Activated CD8-positive, alpha-beta memory T cell treated with anti-CD3 and anti-CD28 coated beads, Interleukin-2, amount 50 U/mL, for 4 hours (primary cell): ENCODE measurements around the gene MBD3.
"Not testable (repeated sequence)": the region's sequence is repeated elsewhere in the genome, so short reads cannot be mapped to it uniquely, and the experiment has no call there.

ENCODE experiments used
- DNase-seq: peaks from one replicate; pipeline ENCODE4 v3.0.0-alpha.2; 2020

Gene MBD3

GRCh38 chr19:1592755-1593500 is at the start of gene MBD3:
MBD3 (minus strand) TSS chr19:1592865; CDS start chr19:1592631, 234 bp downstream.
- DNase-seq = peak; percentile 88

- not testable (repeated sequence) for DNase-seq
Measured at GRCh38 chr19:1640893-1641448, 48.3 kb upstream of the MBD3 start.

DNA sequence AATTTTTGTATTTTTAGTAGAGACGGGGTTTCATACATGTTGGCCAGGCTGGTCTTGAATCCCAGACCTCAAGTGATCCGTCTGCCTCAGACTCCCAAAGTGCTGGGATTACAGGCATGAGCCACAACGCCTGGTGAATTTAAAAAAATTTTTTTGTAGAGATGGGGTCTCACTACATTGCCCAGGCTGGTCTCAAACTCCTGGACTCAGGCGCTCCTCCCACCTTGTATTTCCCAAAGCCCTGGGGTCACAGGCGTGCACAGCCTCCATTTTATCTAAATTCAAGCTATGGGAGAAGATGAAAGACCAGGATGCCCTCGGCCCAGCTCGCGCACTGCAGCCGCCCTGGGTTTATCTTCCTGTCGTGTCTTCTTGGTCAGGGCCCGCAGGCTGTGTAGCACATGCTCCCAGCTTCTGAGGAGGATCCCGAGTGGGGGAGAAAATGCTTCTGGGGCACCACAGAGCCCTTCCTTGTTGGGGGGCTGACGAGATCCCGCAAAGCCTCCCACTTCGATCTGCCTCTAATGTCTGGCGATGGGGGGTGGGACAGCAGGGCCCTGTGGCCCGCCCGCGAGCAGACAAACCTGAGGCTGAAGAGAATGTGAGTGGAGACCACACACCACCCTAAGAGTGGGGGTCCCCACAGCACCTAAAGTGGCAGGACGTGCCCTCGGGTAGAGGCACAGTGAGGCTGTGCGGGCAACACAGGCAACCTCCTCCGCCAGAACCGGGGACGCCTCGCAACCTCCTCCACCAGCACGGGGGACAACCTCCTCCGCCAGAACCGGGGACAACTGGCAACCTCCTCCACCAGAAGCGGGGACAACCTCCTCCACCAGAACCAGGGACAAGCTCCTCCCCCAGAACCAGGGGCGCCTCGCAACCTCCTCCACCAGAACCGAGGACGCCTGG is 43.9 kb upstream of the MBD3 start:
- no peak for DNase-seq

DNA sequence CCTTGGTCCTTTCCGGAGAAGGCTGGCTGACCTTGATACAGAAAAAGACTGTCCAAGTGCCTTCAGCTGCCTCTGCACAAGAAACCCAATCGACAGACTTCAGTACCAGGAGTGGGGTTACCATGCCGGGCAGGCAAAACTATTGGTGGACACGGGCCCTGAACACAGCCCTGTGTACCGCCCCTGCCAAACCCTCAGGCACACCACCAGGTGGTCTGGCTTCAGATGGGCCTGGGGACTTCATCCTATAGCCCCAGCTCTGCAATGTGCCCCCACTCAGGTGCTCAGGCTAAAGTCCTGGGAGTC is 42.2 kb upstream of the MBD3 start:
- DNase-seq = no peak

GRCh38 chr19:1634242-1634937 is 41.7 kb upstream of the MBD3 start:
- no peak for DNase-seq

DNA sequence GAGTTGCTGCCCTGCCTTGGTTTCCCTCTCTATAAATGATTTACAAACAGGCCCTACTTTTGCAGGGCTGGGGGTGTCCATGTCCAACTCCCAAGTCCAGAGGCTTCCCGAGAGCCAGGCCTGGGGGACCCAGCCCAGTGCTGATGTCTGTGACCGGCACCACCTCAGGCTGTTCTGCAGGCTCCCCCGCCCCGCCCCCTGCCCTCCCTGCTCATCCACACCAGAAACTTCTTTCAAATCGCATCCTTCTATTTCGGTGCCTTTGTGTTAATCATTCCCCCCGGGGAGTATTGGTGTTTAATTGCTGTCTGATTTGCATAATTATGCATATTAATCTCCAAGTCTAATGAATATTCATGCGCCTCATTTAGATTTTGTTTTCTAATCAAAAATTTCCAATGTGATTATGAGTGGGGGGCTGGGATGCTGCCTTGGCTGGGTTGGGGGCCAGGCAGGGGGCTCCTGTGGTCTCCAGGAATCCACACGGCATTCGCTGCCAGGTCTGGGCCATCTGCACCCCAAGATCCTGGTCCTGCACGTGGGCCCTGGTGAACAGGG is 40.7 kb upstream of the MBD3 start:
- no peak for DNase-seq

DNA sequence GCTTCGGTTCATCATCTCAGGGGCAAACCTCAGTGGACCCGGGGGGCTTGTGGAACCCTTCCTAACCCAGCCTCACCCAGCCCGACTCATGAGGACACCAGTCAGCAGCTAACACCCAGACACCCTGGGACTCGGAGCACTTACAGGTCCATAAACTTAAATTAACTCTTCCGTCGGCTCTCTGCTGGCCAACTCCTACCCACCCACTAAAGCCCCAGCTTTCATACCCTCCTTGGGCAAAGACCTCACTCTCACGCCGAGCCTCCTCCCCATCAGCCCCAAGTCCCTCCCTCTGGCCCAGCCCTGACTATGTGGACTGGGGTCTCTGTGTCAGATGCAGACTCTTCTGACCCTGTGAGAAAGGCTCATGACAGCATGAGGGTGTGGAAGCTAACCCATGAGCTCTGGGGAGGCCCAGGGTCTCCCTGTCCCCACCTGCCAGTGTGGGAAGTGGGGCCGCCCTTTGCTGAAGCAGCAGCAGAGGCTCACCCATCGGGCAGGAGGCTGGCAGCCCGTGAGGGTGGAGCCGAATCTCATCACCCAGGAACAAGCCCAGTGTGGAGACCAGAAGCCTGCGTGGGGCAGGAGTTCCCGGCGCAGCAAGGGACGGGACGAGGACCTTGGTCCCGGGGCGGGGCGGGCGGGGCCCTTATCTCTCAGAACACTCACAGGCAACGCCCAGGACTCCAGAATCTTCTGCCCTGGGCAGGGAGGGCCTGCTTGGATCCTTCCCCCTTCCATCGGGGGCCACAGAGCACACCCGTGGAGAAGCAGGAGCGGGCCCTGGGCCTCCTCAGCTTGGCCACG is 40.0 kb upstream of the MBD3 start:
- DNase-seq = no peak

DNA sequence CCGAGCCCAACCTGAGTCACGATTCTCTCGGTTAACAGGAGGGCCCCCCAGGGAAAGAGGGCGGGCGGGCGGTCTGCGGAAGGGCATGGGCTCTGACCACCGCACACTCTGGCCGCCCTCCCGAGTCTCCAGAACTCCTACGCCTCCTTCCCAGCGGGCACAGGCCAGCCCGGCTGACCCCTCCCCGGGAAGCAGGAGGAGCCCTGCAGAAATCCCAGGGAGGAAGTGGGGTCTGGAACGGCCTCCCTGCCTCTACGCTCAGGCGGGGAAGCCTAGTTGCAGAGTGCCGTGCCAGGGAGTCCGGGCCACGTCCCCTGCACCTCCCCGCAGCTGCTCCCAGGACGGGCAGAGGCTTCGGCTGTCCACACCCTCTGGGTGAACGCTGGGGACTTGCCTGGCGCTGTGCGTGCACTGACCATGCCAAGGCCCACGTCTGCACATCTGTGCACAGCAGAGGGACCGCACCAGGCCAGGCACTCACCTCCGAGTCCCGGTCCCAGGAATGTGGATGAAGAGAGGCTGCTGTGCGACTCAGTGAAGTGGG is 39.0 kb upstream of the MBD3 start:
- no peak for DNase-seq

DNA sequence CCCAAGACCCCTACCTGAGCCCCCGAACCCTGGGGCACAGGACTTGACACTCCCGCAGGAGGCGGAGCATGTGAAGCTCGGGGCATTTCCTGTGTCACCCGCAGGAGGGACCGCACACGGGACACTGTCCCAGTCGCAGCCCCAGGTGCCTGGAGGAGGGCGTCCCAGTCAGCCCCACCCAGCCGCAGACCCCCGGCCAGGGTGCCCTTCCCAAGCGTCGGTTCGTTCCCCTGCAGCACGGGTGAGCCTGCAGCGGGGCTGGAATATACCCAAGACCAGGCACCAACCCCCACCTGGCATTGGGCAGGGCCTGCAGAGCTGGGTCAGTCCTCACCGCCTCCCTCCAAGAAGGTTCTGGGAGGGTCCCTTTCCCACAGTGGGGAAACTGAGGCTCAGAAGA is 38.1 kb upstream of the MBD3 start:
- no peak for DNase-seq

GRCh38 chr19:1630012-1630411 is 37.3 kb upstream of the MBD3 start:
- DNase-seq = no peak

DNA sequence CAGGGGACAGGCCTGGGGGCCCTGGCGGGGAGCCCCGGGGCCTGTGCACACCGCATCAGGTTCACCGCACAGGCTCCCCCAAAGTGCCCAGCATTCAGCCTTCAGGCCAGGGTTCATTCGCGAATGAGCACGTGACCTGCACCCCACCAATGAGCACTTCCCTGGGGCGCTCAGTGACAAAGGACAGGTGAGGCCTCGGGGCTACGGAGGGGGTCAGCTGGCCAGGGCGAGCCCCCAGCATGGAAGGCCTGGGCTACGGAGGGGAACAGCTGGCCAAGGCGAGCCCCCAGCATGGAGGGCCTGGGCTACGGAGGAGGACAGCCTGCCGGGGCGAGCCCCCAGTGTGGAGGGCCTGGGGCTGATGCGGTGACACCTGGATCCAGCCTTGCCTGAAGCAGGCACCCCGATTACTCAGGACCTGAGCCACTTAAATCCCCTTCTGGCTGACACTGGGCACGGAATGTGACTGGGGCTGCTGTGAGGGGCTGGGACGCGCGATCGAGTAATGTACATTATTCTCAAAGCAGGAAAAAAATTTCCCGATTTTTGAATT is 36.7 kb upstream of the MBD3 start:
- DNase-seq = no peak

DNA sequence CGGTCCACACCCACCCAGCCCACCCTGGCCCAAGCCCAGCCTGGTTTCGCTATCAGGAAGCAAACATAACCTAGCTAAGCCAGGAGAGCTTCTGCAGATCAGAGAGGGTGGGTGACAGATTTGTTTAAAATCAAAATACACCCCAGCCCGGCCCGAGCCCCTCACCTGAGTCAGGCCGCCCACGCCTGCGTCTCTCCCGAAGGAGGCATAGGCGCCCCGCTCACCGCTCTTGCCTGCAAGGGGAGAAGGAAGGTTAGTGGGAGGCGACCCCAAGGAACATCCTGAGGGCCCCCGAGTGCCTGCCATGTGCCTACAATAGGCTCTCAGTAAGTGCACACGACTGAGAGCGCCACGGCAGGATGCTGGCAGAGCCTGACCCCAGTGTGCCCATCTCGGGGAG is 34.5 kb upstream of the MBD3 start:
- DNase-seq = no peak

GRCh38 chr19:1626417-1627010 is 33.8 kb upstream of the MBD3 start:
- DNase-seq = no peak

DNA sequence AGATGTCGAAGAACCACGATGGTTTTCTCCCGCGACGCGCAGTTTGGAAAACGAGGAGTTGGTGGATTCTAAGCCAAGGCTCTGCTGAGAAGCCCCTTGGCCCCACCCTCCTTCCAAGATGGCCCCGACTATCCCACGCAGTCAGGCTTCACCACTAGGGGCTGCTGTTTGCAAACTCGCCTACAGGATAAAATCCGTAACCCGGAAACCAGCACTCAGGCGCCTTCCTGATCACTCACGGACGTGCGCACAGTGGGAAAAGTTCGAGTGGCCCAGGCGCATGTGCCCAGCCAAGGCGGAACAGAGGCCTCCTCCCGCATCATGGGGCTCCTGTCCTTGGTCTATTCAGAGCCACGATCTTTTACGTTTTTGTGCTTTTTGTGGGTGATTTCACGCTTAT is 31.8 kb upstream of the MBD3 start:
- peak; percentile 56 for DNase-seq

DNA sequence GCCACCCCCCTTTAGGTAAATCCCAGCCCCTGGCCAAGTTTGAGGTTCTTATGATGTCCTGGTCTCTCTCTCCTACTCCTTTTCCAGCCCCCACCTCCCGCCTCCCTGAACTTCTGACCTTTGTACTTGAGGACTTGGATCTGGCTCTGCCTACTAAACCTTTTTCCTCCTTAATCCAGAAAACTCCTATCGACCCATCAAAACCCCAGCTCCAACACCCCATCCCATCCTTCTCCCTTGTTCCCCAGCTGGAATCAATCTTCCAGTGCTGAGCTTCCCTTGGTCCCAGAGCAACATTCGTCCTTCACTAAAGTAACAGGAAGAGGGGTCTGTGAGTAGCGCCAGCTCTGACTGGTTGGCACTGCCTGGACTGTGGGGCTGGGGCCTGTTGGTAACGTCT is 29.9 kb upstream of the MBD3 start:
- no peak for DNase-seq

DNA sequence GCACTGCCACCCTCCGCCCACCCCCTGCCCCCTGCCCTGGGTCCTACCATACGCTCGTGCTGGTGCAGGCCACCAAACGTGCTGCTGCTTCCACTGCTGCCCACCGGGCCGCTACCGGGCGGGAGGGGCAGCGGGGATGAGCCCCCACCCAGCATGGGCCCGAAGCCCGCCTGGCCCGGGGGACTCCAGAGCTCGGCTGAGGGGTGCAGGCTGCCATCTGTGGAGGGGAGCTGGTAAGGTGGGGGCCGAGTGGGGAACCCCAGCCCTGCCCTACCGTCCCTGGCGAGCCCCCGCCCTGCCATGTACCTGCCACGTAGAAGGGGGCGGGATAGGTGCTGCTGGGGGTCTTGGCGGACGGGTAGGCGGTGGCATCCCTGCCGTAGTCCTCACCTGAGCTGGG is 29.3 kb upstream of the MBD3 start:
- no peak for DNase-seq

DNA sequence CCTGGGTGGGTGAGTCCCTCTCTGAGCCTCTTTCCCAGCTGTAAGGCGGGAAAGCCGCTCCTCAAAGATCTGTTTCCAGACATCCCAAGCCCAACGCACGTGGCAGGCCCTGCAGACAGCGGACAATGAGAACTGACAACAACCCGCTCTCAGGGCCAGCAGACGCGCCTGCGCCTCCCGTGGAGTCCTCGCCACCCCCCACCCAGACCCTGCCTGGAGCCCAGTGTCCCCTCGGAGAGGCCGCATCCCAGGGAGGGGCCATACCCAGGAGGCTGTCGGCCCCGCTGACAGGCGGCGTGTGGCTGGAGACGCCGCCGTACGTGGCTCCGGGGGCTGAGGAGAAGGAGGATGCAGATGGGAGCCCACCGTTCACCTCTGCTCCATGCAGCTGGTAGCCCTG is 28.9 kb upstream of the MBD3 start:
- DNase-seq = no peak

- DNase-seq = no peak
Measured at GRCh38 chr19:1621021-1621420, 28.4 kb upstream of the MBD3 start.

DNA sequence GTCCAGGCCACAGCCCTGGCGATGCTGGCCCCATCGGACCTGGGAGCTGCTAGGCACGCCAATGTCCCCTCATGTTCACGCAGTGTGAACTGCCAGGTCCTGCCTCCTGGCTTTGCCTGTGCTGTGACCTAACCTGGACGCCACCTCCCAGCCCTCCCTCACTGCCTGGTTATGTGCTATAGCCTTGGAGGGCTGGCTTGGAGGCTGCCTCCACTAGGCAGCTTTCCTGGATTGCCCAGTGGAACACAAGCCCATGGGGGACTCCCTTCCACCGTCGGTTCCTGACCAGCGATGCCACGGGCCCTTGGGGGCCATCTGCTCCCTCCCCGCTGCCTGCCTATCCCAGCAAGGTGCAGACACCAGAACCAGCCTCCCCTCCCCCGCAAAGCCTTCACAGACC is 27.8 kb upstream of the MBD3 start:
- no peak for DNase-seq

GRCh38 chr19:1619703-1620102 is 27.0 kb upstream of the MBD3 start:
- no peak for DNase-seq

DNA sequence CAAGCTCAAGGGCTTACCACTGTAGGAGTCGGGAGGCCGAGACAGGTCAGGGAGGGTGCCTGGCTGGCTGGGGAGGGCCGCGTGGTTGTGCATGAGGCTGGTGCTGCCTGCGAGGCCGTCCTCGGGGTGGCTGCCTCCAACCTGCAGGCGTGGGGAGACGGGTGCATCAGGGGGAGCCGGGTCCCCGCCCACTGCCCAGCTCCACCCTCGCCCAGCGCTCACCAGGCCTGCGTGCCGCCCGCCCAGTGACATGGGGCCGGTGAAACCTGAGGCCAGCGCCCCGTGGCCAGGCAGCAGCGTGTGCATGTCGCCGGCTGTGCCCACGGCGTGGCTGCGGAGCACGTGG is 26.4 kb upstream of the MBD3 start:
- no peak for DNase-seq
